BE2C (cell line): ENCODE data around the gene MARCHF2.

Experiments used
- DNase-seq: peaks from one replicate; pipeline ENCODE4 v3.0.0-alpha.2; 2020
- H3K27me3 ChIP-seq: fragments of 250-450 bp; sonication (Bioruptor Pico); 2 replicates; pipeline ENCODE4 v1.5.1; 2020; ENCODE audit warnings: mild to moderate bottlenecking
- H3K36me3 ChIP-seq: fragments of 250-450 bp; sonication (Bioruptor Pico); 2 replicates; pipeline ENCODE4 v1.5.1; 2020; ENCODE audit warnings: mild to moderate bottlenecking
- H3K4me1 ChIP-seq: fragments of 250-450 bp; sonication (Bioruptor Pico); 2 replicates; pipeline ENCODE4 v1.5.1; 2020
- H3K4me3 ChIP-seq: 2 replicates; pipeline ENCODE4 v1.5.1; 2011; ENCODE audit warnings: low read depth, low read length
- H3K9me3 ChIP-seq: fragments of 250-450 bp; sonication (Bioruptor Pico); 2 replicates; pipeline ENCODE4 v1.5.1; 2020
- CTCF ChIP-seq: IDR thresholded peaks from 2 replicates; pipeline ENCODE4 v1.5.1; 2012; ENCODE audit warnings: mild to moderate bottlenecking, low read depth, low read length

The MARCHF2 gene

GRCh38 chr19:8445488-8446001, 32.4 kb downstream of the MARCHF2 start:
- DNase-seq = peak; percentile 58
- no peak for TF ChIP-seq CTCF
- Histone ChIP-seq H3K4me1 (no peaks in the 10 kb centered on the region), H3K9me3 (no peaks in the 10 kb centered on the region), H3K27me3 (no peaks in the 10 kb centered on the region), H3K36me3 (peaks cover 33% of the 10 kb centered on the region), H3K4me3 (peak overlapping the region; percentile 95)

GRCh38 chr19:8446061-8446709, 33.1 kb downstream of the MARCHF2 start:
- Histone ChIP-seq H3K27me3 (no peaks in the 10 kb centered on the region), H3K4me1 (no peaks in the 10 kb centered on the region), H3K4me3 (peak overlapping the region; percentile 95), H3K36me3 (peaks cover 33% of the 10 kb centered on the region), H3K9me3 (no peaks in the 10 kb centered on the region)
- no peak for TF ChIP-seq CTCF
- DNase-seq = no peak

GRCh38 chr19:8449830-8450229, 36.7 kb downstream of the MARCHF2 start:
- no peaks in the 10 kb centered on the region for H3K27me3 ChIP-seq
- no peak for DNase-seq
- H3K36me3 ChIP-seq = peaks cover 53% of the 10 kb centered on the region
- no peak overlapping the region for H3K4me3 ChIP-seq
- no peaks in the 10 kb centered on the region for H3K9me3 ChIP-seq
- TF ChIP-seq CTCF = no peak
- H3K4me1 ChIP-seq = no peaks in the 10 kb centered on the region

- no peak for TF ChIP-seq CTCF
- Histone ChIP-seq H3K4me3 (no peak overlapping the region), H3K9me3 (no peaks in the 10 kb centered on the region), H3K27me3 (no peaks in the 10 kb centered on the region), H3K36me3 (peaks cover 53% of the 10 kb centered on the region), H3K4me1 (peaks cover 3% of the 10 kb centered on the region)
- DNase-seq = no peak
These were observed 38.3 kb downstream of the MARCHF2 start for GRCh38 chr19:8451377-8451776.

- Histone ChIP-seq H3K9me3 (no peaks in the 10 kb centered on the region), H3K4me3 (no peak overlapping the region), H3K4me1 (peaks cover 8% of the 10 kb centered on the region), H3K27me3 (no peaks in the 10 kb centered on the region), H3K36me3 (peaks cover 53% of the 10 kb centered on the region)
- DNase-seq = no peak
- no peak for TF ChIP-seq CTCF
These were observed 38.8 kb downstream of the MARCHF2 start for GRCh38 chr19:8451885-8452284.

- H3K27me3 ChIP-seq = no peaks in the 10 kb centered on the region
These were observed 39.5 kb downstream of the MARCHF2 start for GRCh38 chr19:8452446-8453123.

More at GRCh38 chr19:8452446-8453123, 39.5 kb downstream of the MARCHF2 start:
- no peak for DNase-seq
- Histone ChIP-seq H3K36me3 (peaks cover 52% of the 10 kb centered on the region), H3K4me3 (no peak overlapping the region), H3K4me1 (peaks cover 13% of the 10 kb centered on the region), H3K9me3 (no peaks in the 10 kb centered on the region)
- no peak for TF ChIP-seq CTCF
